ENCODE measurements around the gene HMGXB3. TPM values are rescaled to one million over a fixed set of nuclear protein-coding genes. Genes with fewer than 3 reads are reported as not detected.

Gene HMGXB3
- total RNA-seq, 2 experiments from 2014 or later, result 35.1 to 44.0 TPM

DNA sequence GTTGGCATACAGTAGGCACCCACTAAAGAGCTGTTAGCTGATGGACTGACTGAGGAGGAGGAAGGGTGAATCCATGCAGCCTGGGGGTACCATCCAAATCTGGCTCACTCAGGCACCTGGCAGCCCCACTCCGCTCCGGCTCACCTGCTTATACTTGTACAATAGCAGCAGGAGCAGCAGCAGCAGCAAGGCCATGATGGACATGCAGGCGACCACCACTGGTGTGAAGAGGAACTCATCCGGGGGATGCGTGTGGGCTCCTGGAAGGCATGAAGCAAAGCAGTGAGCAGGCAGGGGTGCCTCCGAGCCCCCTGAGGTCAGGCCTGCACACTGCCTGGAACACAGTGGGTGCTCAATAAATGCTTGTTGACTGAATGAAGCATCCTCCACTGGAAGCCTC, 67.5 kb downstream of the HMGXB3 start:
- Histone ChIP-seq H3K9me3 (ENCODE audit: low read length) (no peaks in the 10 kb centered on the region), H3K27ac (ENCODE audit: low read depth, low read length, poor library complexity, severe bottlenecking) (no peak overlapping the region), H3K4me3 (ENCODE audit: low read depth, low read length, poor library complexity, severe bottlenecking) (no peak overlapping the region), H3K4me1 (ENCODE audit: insufficient read depth, low read length, poor library complexity, severe bottlenecking) (no peaks in the 10 kb centered on the region), H4K20me1 (ENCODE audit: insufficient read depth, low read length) (no peaks in the 10 kb centered on the region), H3K36me3 (ENCODE audit: insufficient read depth, low read length) (no peaks in the 10 kb centered on the region), H2AFZ (ENCODE audit: low read length) (no peak overlapping the region), H3K79me2 (ENCODE audit: insufficient read depth, low read depth, low read length) (no peaks in the 10 kb centered on the region), H3K9me2 (ENCODE audit: insufficient read depth, low read length) (no peaks in the 10 kb centered on the region), H3K4me2 (ENCODE audit: low read length) (no peak overlapping the region)
- no peak for TF ChIP-seq EZH2phosphoT487 (IDR thresholded peaks at IDR 0.05; ENCODE audit: borderline replicate concordance, low read depth, low read length)
- TF ChIP-seq, protein P1, sequence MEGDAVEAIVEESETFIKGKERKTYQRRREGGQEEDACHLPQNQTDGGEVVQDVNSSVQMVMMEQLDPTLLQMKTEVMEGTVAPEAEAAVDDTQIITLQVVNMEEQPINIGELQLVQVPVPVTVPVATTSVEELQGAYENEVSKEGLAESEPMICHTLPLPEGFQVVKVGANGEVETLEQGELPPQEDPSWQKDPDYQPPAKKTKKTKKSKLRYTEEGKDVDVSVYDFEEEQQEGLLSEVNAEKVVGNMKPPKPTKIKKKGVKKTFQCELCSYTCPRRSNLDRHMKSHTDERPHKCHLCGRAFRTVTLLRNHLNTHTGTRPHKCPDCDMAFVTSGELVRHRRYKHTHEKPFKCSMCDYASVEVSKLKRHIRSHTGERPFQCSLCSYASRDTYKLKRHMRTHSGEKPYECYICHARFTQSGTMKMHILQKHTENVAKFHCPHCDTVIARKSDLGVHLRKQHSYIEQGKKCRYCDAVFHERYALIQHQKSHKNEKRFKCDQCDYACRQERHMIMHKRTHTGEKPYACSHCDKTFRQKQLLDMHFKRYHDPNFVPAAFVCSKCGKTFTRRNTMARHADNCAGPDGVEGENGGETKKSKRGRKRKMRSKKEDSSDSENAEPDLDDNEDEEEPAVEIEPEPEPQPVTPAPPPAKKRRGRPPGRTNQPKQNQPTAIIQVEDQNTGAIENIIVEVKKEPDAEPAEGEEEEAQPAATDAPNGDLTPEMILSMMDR (conservative IDR thresholded peaks at IDR 0.05; ENCODE audit: low read length), result no peak
- intact Hi-C loops (cut with micrococcal nuclease; ENCODE audit: unreplicated experiment), result no loop called here
- DNase-seq (ENCODE audit: low spot score), result no peak
- ChIA-PET CTCF (ENCODE audit: unreplicated experiment) (no interaction called here), POLR2A (no interaction called here)
- BruUV-seq (replicated peaks), result no TSS peak

DNA sequence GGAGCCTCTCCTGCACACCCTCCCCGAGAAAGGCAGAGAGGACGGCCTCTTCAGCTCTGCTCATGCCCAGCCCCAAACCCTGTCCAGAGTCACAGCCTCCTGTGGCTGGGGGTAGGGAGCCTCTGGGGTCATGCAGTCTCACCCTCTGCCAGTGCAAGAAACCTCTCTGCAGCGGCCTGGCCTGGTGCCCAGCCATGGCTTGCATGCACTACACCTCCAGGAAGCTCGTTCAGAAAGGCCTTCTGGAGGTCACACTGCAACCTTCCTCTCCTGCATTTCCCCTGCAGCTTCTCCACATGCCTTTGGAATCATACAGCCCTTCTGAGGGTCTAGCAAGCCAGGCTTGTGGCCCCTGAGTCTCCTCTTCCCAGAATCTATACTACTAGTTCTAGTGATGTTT, 67.9 kb downstream of the HMGXB3 start:
- Histone ChIP-seq H3K4me3 (ENCODE audit: low read depth, low read length, poor library complexity, severe bottlenecking) (no peak overlapping the region), H3K4me1 (ENCODE audit: insufficient read depth, low read length, poor library complexity, severe bottlenecking) (no peaks in the 10 kb centered on the region), H3K79me2 (ENCODE audit: insufficient read depth, low read depth, low read length) (no peaks in the 10 kb centered on the region), H3K27ac (ENCODE audit: low read depth, low read length, poor library complexity, severe bottlenecking) (no peak overlapping the region), H3K4me2 (ENCODE audit: low read length) (no peak overlapping the region), H3K9me2 (ENCODE audit: insufficient read depth, low read length) (no peaks in the 10 kb centered on the region), H4K20me1 (ENCODE audit: insufficient read depth, low read length) (no peaks in the 10 kb centered on the region), H3K9me3 (ENCODE audit: low read length) (no peaks in the 10 kb centered on the region), H2AFZ (ENCODE audit: low read length) (no peak overlapping the region), H3K36me3 (ENCODE audit: insufficient read depth, low read length) (no peaks in the 10 kb centered on the region)
- intact Hi-C loops (cut with micrococcal nuclease; ENCODE audit: unreplicated experiment), result no loop called here
- POLR2A ChIA-PET, result no interaction called here
- TF ChIP-seq EZH2phosphoT487 (IDR thresholded peaks at IDR 0.05; ENCODE audit: borderline replicate concordance, low read depth, low read length), result no peak
- TF ChIP-seq, protein P1 (conservative IDR thresholded peaks at IDR 0.05; ENCODE audit: low read length), result no peak
- no peak for DNase-seq (ENCODE audit: low spot score)
- BruUV-seq (replicated peaks), result no TSS peak
- CTCF ChIA-PET (ENCODE audit: unreplicated experiment), result no interaction called here

DNA sequence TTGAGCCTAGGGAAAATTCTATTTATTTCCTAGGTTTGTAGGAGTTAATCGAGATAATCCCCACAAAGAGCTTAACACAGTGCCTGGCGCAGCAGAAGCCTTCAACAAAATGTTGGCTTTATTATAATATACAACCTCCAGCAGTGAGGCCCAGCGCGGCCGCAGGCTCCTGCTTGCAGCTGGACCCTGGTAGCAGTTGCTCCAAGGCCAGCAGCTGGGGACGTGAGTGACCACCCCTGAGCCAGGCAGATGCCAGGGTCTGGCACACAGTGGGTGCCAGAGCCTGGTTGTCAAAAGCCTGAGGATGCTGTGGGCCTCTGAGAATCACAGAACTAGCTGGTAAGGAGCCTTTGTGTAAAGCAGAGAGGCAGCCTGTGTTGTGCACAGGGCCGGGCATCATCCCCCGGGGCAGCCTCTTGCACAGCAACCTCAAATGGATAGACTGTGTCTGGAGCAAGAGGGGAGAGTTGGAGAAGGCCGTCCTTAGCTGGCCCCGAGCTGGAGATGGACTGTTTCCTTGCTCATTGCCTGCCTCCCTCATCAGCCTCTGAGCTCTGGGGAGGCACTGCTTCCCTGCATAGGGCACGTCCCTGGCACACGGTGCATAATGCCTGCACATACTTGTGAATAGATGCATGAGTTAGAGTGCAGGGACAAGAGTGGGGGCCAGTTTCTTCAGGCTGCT, 68.6 kb downstream of the HMGXB3 start:
- Histone ChIP-seq H3K36me3 (ENCODE audit: insufficient read depth, low read length) (no peaks in the 10 kb centered on the region), H3K9me3 (ENCODE audit: low read length) (no peaks in the 10 kb centered on the region), H3K4me1 (ENCODE audit: insufficient read depth, low read length, poor library complexity, severe bottlenecking) (no peaks in the 10 kb centered on the region), H2AFZ (ENCODE audit: low read length) (no peak overlapping the region), H3K4me2 (ENCODE audit: low read length) (no peak overlapping the region), H4K20me1 (ENCODE audit: insufficient read depth, low read length) (no peaks in the 10 kb centered on the region), H3K9me2 (ENCODE audit: insufficient read depth, low read length) (no peaks in the 10 kb centered on the region), H3K4me3 (ENCODE audit: low read depth, low read length, poor library complexity, severe bottlenecking) (no peak overlapping the region), H3K27ac (ENCODE audit: low read depth, low read length, poor library complexity, severe bottlenecking) (no peak overlapping the region), H3K79me2 (ENCODE audit: insufficient read depth, low read depth, low read length) (no peaks in the 10 kb centered on the region)
- POLR2A ChIA-PET, result no interaction called here
- CTCF ChIA-PET (ENCODE audit: unreplicated experiment), result no interaction called here
- no peak for TF ChIP-seq EZH2phosphoT487 (IDR thresholded peaks at IDR 0.05; ENCODE audit: borderline replicate concordance, low read depth, low read length)
- TF ChIP-seq, protein P1 (conservative IDR thresholded peaks at IDR 0.05; ENCODE audit: low read length), result no peak
- intact Hi-C loops (cut with micrococcal nuclease; ENCODE audit: unreplicated experiment), result no loop called here
- no peak for DNase-seq (ENCODE audit: low spot score)
- BruUV-seq (replicated peaks), result no TSS peak
